Endothelial cell of umbilical vein (primary cell): ENCODE results near the gene MBTPS1.

Source experiments
- CTCF ChIP-seq, 2 donors: IDR thresholded peaks; 1 replicate in 1 of 2; 2 replicates in 1 of 2; pipeline ENCODE4 v1.5.1; 2011; ENCODE audit warnings: low read length in 2 of 2, mild to moderate bottlenecking in 2 of 2, moderate library complexity in 2 of 2, control low read depth in 1 of 2, inconsistent platforms in 1 of 2, low read depth in 1 of 2; ENCODE audit not compliant: insufficient read depth in 1 of 2; ENCODE audit errors: extremely low read depth in 1 of 2
- EZH2 ChIP-seq: IDR thresholded peaks from 2 replicates; pipeline ENCODE4 v1.6.1; 2012; ENCODE audit warnings: borderline replicate concordance, low read depth, mild to moderate bottlenecking, moderate library complexity, low read length, inconsistent platforms; ENCODE audit not compliant: severe bottlenecking
- JUN ChIP-seq: IDR thresholded peaks from 2 replicates; pipeline ENCODE4 v1.6.1; 2011; ENCODE audit warnings: borderline replicate concordance, low read depth; ENCODE audit not compliant: insufficient read length, insufficient read depth
- POLR2A ChIP-seq: IDR thresholded peaks from 2 replicates; pipeline ENCODE4 v1.6.1; 2012; ENCODE audit warnings: low read depth, mild to moderate bottlenecking, control low read depth, low read length
- POLR2AphosphoS5 ChIP-seq: IDR thresholded peaks from 2 replicates; pipeline ENCODE4 v1.6.1; 2012; ENCODE audit warnings: low read depth, mild to moderate bottlenecking, control low read depth, low read length, moderate library complexity; ENCODE audit not compliant: insufficient read depth

DNA sequence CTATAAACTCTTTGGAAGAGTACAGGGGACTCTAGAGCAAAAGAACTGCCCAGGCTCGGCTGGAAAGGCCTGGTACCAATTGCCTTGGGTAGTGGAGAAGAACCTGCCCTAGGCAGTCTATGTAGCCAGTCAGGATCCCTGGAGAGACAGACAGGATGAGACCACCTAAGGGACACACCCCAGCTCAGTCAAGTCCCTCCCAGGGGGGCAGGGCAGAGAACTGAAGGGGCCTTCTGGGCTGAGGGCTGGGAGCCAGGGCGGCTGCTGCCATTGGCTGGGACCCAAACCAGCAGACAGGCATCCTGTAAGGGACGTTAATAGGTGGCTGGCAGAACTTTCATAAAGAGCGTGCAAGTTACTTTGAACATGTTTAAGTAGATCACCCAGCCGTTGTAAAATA lies 61.4 kb downstream of the MBTPS1 start:
- TF ChIP-seq EZH2 (no peak), CTCF (IDR thresholded peaks at IDR 0.05; ENCODE audit: extremely low read depth in 1 of 2, insufficient read depth in 1 of 2, low read depth in 1 of 2, low read length in 2 of 2) (no peak), JUN (no peak), POLR2A (no peak), POLR2AphosphoS5 (no peak)
